HG02840 (cell line): ENCODE results near the gene CCDC172.

Source experiments
- ATAC-seq: cut with Tn5 transposase; IDR thresholded peaks from one replicate; pipeline ENCODE4 v1.9.1; 2021; ENCODE audit warnings: mild to moderate bottlenecking, moderate library complexity, moderate number of reproducible peaks; ENCODE audit not compliant: unreplicated experiment, low FRiP score

CCDC172 gene

DNA sequence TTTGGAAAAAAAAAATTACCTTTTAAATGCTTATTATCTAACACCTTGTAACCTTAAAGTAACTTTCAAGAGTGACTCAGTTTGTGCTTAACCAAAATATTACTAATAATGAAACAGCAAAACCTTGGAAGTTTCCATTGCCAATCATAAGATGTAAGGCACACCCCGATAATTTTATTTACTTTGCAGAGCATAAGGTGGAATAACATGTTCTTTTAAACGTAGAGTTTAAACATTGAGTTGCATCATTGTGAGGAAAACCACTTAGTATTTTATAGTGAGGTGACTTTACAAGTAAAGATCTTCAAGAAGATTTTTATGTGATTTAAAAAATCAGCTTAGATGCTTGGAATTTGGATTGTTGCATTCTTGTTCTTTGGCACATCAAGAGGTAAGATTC lies 103.4 kb downstream of the CCDC172 start, which contains the start of gene PNLIPRP3:
TSS of gene PNLIPRP3 (plus strand) at position 177 of the 400 bp plus-strand sequence. CDS start at position 343, 166 bp downstream.
- no peak for ATAC-seq

DNA sequence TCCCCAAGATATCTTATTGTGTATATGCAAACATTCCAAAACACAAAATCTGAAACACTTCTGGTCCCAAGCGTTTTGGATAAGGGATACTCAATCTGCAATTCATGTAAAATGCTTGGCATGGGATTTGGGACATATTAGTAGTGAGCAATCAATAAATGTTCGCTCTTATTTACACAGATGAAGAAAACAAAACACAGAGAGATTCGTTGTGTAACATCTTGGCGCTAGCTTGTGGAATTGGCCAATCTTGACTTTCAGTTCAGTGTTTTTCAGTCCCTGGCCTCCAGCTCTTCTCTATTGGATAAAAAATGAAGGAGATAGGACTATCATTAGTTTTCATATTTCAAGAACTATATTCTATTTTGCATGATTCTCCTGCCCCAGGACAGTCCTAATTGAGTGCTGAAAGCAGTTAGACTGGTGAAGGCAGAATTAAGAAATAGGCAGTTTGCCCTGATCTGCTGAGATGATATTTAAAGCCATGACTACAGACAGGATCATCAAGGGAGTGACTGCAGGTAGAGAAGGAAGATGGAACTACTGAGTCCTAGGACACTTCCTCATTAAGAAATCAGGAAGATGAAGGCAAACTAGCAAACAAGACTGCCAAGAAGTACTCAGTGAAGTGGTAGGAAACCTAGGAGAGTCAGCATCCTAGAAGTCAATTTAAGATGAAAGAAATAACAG lies 105.2 kb downstream of the CCDC172 start:
- no peak for ATAC-seq
